ENCODE results near the gene KCNRG.

DNA sequence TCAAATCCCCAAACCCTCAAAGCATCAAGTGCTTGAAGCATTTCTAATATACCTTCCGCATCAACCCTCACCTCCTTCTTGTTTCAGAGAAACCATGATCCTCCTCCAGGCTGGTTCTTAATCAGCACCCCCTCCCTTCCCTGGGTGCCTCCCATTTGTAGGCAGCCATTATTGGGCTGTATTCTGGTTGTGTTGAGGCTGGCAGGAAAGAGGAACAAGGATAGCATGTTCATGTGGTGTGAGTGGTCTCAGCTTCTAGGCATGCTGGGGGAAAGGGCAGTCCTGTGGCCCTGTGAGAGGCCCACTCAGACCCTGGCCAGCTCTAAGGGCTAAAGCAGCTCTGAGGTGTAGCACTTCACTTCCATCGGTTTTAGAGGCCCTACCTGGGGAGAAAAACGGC lies 37.3 kb upstream of the KCNRG start:
- TF ChIP-seq, protein P1, sequence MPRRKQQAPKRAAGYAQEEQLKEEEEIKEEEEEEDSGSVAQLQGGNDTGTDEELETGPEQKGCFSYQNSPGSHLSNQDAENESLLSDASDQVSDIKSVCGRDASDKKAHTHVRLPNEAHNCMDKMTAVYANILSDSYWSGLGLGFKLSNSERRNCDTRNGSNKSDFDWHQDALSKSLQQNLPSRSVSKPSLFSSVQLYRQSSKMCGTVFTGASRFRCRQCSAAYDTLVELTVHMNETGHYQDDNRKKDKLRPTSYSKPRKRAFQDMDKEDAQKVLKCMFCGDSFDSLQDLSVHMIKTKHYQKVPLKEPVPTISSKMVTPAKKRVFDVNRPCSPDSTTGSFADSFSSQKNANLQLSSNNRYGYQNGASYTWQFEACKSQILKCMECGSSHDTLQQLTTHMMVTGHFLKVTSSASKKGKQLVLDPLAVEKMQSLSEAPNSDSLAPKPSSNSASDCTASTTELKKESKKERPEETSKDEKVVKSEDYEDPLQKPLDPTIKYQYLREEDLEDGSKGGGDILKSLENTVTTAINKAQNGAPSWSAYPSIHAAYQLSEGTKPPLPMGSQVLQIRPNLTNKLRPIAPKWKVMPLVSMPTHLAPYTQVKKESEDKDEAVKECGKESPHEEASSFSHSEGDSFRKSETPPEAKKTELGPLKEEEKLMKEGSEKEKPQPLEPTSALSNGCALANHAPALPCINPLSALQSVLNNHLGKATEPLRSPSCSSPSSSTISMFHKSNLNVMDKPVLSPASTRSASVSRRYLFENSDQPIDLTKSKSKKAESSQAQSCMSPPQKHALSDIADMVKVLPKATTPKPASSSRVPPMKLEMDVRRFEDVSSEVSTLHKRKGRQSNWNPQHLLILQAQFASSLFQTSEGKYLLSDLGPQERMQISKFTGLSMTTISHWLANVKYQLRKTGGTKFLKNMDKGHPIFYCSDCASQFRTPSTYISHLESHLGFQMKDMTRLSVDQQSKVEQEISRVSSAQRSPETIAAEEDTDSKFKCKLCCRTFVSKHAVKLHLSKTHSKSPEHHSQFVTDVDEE (CRISPR knock-in tag; IDR thresholded peaks at IDR 0.05): no peak
- TF ChIP-seq ZFP30 (CRISPR knock-in tag; IDR thresholded peaks at IDR 0.05): no peak

Data from SK-N-SH treated with all-trans-retinoic acid at 6 μM for 48 hours (cell line).